ENCODE measurements around the gene DOCK3.

Gene DOCK3

GRCh38 chr3:50674349-50675178 lies at the start of gene DOCK3:
Gene DOCK3 (plus strand): TSS chr3:50674927. CDS start chr3:50675264, 337 bp downstream.
- DNase-seq (ENCODE audit: low spot score), result peak; percentile 96

- DNase-seq (ENCODE audit: low spot score), result no peak
These were observed 49.2 kb upstream of the DOCK3 start for GRCh38 chr3:50625231-50626182.

GRCh38 chr3:50626401-50626800 lies 48.3 kb upstream of the DOCK3 start:
- DNase-seq (ENCODE audit: low spot score), result no peak

GRCh38 chr3:50627407-50628051 lies 47.2 kb upstream of the DOCK3 start:
- peak; percentile 79 for DNase-seq (ENCODE audit: low spot score)

GRCh38 chr3:50628601-50629000 lies 46.1 kb upstream of the DOCK3 start:
- no peak for DNase-seq (ENCODE audit: low spot score)

- DNase-seq (ENCODE audit: low spot score), result no peak
These were observed 44.3 kb upstream of the DOCK3 start for GRCh38 chr3:50630394-50630793.

GRCh38 chr3:50630877-50631276 lies 43.9 kb upstream of the DOCK3 start:
- DNase-seq (ENCODE audit: low spot score), result no peak

- no peak for DNase-seq (ENCODE audit: low spot score)
These were observed 42.3 kb upstream of the DOCK3 start for GRCh38 chr3:50632450-50632849.

- no peak for DNase-seq (ENCODE audit: low spot score)
These were observed 41.4 kb upstream of the DOCK3 start for GRCh38 chr3:50633230-50633790.

GRCh38 chr3:50635066-50635465 lies 39.7 kb upstream of the DOCK3 start:
- DNase-seq (ENCODE audit: low spot score), result no peak

- no peak for DNase-seq (ENCODE audit: low spot score)
These were observed 37.7 kb upstream of the DOCK3 start for GRCh38 chr3:50637011-50637410.

- DNase-seq (ENCODE audit: low spot score), result no peak
These were observed 36.8 kb upstream of the DOCK3 start for GRCh38 chr3:50637945-50638344.

- DNase-seq (ENCODE audit: low spot score), result peak; percentile 91
These were observed 35.7 kb upstream of the DOCK3 start for GRCh38 chr3:50639055-50639494.

GRCh38 chr3:50642382-50642781 lies 32.3 kb upstream of the DOCK3 start:
- no peak for DNase-seq (ENCODE audit: low spot score)

- DNase-seq (ENCODE audit: low spot score), result no peak
These were observed 30.2 kb upstream of the DOCK3 start for GRCh38 chr3:50644561-50644960.

GRCh38 chr3:50645378-50645777 lies 29.3 kb upstream of the DOCK3 start:
- DNase-seq (ENCODE audit: low spot score), result no peak

GRCh38 chr3:50648313-50648712 lies 26.4 kb upstream of the DOCK3 start:
- DNase-seq (ENCODE audit: low spot score), result no peak

GRCh38 chr3:50648944-50649343 lies 25.8 kb upstream of the DOCK3 start:
- DNase-seq (ENCODE audit: low spot score), result no peak

GRCh38 chr3:50649451-50649931 lies 25.2 kb upstream of the DOCK3 start:
- no peak for DNase-seq (ENCODE audit: low spot score)

- no peak for DNase-seq (ENCODE audit: low spot score)
These were observed 24.7 kb upstream of the DOCK3 start for GRCh38 chr3:50650018-50650417.

- DNase-seq (ENCODE audit: low spot score), result no peak
These were observed 23.3 kb upstream of the DOCK3 start for GRCh38 chr3:50651445-50651844.

Measured in AG20443 (cell line).